ENCODE data around the gene EIF3F. TPM values are rescaled to one million over a fixed set of nuclear protein-coding genes. Genes with fewer than 3 reads are reported as not detected.

The EIF3F gene
- total RNA-seq, 1 experiment from 2014 or later = 197 TPM

GRCh38 chr11:8025816-8026215, 38.7 kb downstream of the EIF3F start:
- BruUV-seq (replicated peaks) = no TSS peak
- intact Hi-C loops (cut with micrococcal nuclease; ENCODE audit: unreplicated experiment) = no loop called here
- CTCF ChIA-PET = no interaction called here

DNA sequence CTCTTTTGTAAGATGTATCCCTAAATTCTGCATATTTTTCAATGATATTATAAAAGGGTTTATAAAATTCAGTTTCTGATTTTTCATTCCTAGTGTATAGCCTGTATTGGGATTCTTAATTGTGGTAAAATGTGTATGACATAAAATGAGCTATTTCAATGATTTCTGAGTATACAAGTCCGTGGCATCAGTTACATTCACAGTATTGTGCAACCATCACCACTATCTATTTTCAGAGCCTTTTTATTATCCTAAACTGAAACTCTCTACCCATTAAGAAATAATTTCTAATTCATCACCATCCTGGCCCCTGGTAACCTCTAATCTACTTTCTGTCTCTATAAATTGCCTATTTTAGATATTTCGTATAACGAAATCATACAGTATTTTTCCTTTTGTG, 39.8 kb downstream of the EIF3F start:
- no TSS peak for BruUV-seq (replicated peaks)
- intact Hi-C loops (cut with micrococcal nuclease; ENCODE audit: unreplicated experiment) = no loop called here
- CTCF ChIA-PET = no interaction called here

More at GRCh38 chr11:8025816-8026215, 38.7 kb downstream of the EIF3F start:
- Mint-ChIP-seq H3K4me3 (ENCODE audit: low read depth, unreplicated experiment) (no peak overlapping the region), H3K27me3 (ENCODE audit: unreplicated experiment) (peaks cover 33% of the 10 kb centered on the region), H3K4me1 (ENCODE audit: low read depth, unreplicated experiment) (no peaks in the 10 kb centered on the region), H3K9me3 (ENCODE audit: low read depth, unreplicated experiment) (no peaks in the 10 kb centered on the region), H3K36me3 (ENCODE audit: insufficient read depth, unreplicated experiment) (no peaks in the 10 kb centered on the region), H3K27ac (ENCODE audit: unreplicated experiment) (no peak overlapping the region)
- DNase-seq = no peak
- TF ChIP-seq, protein P1, sequence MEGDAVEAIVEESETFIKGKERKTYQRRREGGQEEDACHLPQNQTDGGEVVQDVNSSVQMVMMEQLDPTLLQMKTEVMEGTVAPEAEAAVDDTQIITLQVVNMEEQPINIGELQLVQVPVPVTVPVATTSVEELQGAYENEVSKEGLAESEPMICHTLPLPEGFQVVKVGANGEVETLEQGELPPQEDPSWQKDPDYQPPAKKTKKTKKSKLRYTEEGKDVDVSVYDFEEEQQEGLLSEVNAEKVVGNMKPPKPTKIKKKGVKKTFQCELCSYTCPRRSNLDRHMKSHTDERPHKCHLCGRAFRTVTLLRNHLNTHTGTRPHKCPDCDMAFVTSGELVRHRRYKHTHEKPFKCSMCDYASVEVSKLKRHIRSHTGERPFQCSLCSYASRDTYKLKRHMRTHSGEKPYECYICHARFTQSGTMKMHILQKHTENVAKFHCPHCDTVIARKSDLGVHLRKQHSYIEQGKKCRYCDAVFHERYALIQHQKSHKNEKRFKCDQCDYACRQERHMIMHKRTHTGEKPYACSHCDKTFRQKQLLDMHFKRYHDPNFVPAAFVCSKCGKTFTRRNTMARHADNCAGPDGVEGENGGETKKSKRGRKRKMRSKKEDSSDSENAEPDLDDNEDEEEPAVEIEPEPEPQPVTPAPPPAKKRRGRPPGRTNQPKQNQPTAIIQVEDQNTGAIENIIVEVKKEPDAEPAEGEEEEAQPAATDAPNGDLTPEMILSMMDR (IDR thresholded peaks at IDR 0.05; ENCODE audit: unreplicated experiment) = no peak

DNA sequence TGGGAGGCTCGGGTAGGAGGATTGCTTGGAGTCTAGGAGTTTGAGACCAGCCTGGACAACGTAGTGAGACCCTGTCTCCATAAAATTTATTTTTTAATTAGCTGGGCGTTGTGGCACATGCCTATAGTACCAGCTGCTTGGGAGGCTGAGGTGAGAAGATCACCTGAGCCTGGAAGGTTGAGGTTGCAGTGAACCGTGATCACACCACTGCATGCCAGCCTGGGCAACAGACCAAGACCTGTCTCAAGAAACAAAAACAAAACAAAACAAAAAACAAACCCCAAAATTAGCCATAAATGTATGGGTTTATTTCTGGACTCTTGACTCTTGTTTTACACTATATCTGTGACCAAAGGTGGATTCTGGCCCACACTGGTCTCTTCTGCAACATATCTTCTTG, 41.6 kb downstream of the EIF3F start:
- CTCF ChIA-PET = interaction anchor here (1.2 kb wide), 1 partner anchor 22 kb away, joined by 8 read pairs; no protein-coding TSS in a partner anchor
- Mint-ChIP-seq H3K9me3 (ENCODE audit: low read depth, unreplicated experiment) (no peaks in the 10 kb centered on the region), H3K4me3 (ENCODE audit: low read depth, unreplicated experiment) (no peak overlapping the region), H3K27ac (ENCODE audit: unreplicated experiment) (no peak overlapping the region), H3K36me3 (ENCODE audit: insufficient read depth, unreplicated experiment) (no peaks in the 10 kb centered on the region), H3K27me3 (ENCODE audit: unreplicated experiment) (peaks cover 55% of the 10 kb centered on the region), H3K4me1 (ENCODE audit: low read depth, unreplicated experiment) (peaks cover 9% of the 10 kb centered on the region)
- no peak for DNase-seq
- intact Hi-C loops (cut with micrococcal nuclease; ENCODE audit: unreplicated experiment) = no loop called here
- TF ChIP-seq, protein P1 (IDR thresholded peaks at IDR 0.05; ENCODE audit: unreplicated experiment) = no peak
- BruUV-seq (replicated peaks) = no TSS peak

More for the DNA sequence above, 39.8 kb downstream of the EIF3F start:
- Mint-ChIP-seq H3K9me3 (ENCODE audit: low read depth, unreplicated experiment) (no peaks in the 10 kb centered on the region), H3K4me3 (ENCODE audit: low read depth, unreplicated experiment) (no peak overlapping the region), H3K27ac (ENCODE audit: unreplicated experiment) (no peak overlapping the region), H3K4me1 (ENCODE audit: low read depth, unreplicated experiment) (no peaks in the 10 kb centered on the region), H3K27me3 (ENCODE audit: unreplicated experiment) (peaks cover 38% of the 10 kb centered on the region), H3K36me3 (ENCODE audit: insufficient read depth, unreplicated experiment) (no peaks in the 10 kb centered on the region)
- no peak for DNase-seq
- TF ChIP-seq, protein P1 (IDR thresholded peaks at IDR 0.05; ENCODE audit: unreplicated experiment) = no peak

- TF ChIP-seq, protein P1 (IDR thresholded peaks at IDR 0.05; ENCODE audit: unreplicated experiment) = no peak
- BruUV-seq (replicated peaks) = no TSS peak
- no peak overlapping the region for H3K27ac Mint-ChIP-seq (ENCODE audit: unreplicated experiment)
- no peak overlapping the region for H3K4me3 Mint-ChIP-seq (ENCODE audit: low read depth, unreplicated experiment)
- no peaks in the 10 kb centered on the region for H3K9me3 Mint-ChIP-seq (ENCODE audit: low read depth, unreplicated experiment)
- H3K36me3 Mint-ChIP-seq (ENCODE audit: insufficient read depth, unreplicated experiment) = no peaks in the 10 kb centered on the region
- peaks cover 9% of the 10 kb centered on the region for H3K4me1 Mint-ChIP-seq (ENCODE audit: low read depth, unreplicated experiment)
- H3K27me3 Mint-ChIP-seq (ENCODE audit: unreplicated experiment) = peaks cover 64% of the 10 kb centered on the region
- CTCF ChIA-PET = interaction anchor here (5.0 kb wide), 1 partner anchor 68 kb away, joined by 59 read pairs; no protein-coding TSS in a partner anchor
- intact Hi-C loops (cut with micrococcal nuclease; ENCODE audit: unreplicated experiment) = no loop called here
- no peak for DNase-seq
Measured at GRCh38 chr11:8030526-8031247, 43.5 kb downstream of the EIF3F start.
